ENCODE measurements around the gene ARFIP2. TPM values are rescaled to one million over a fixed set of nuclear protein-coding genes. Genes with fewer than 3 reads are reported as not detected.

The ARFIP2 gene
- total and polyA plus RNA-seq, 2 of the 8 experiments (the other 6 are each of a cell fraction or from before 2014, with no cell fraction given), result 48.3 to 48.7 TPM

GRCh38 chr11:6437423-6437822, 43.7 kb downstream of the ARFIP2 start:
- POLR2A ChIA-PET (ENCODE audit: partially characterized antibody), result no interaction called here
- Histone ChIP-seq H3K36me3 (ENCODE audit: control insufficient read depth in 2 of 4, insufficient read depth in 4 of 4, low read length in 3 of 4) (no peaks in the 10 kb centered on the region), H3K23me2 (ENCODE audit: low read depth, low read length) (no peaks in the 10 kb centered on the region), H3K18ac (ENCODE audit: extremely low read depth, low read length) (no peak overlapping the region), H3K4me3 (ENCODE audit: extremely low read depth in 1 of 4, insufficient read depth in 2 of 4, low read depth in 3 of 4, low read length in 4 of 4) (no peak overlapping the region), H3K23ac (ENCODE audit: insufficient read length) (no peak overlapping the region), H2AK5ac (ENCODE audit: low read depth, low read length) (no peak overlapping the region), H3K4me1 (replicated peaks in 1 of 4; ENCODE audit: control insufficient read depth in 3 of 4, insufficient read depth in 4 of 4, low read length in 3 of 4) (no peaks in the 10 kb centered on the region), H3K4me2 (ENCODE audit: insufficient read depth in 1 of 2, low read depth in 2 of 2, low read length in 2 of 2) (no peak overlapping the region), H2BK12ac (ENCODE audit: low read depth, low read length) (no peak overlapping the region), H4K91ac (replicated peaks; ENCODE audit: insufficient read length, low read length) (no peak overlapping the region), H2BK20ac (ENCODE audit: low read length) (no peak overlapping the region), H3K9ac (replicated peaks in 1 of 4; ENCODE audit: extremely low read depth in 1 of 4, low read depth in 3 of 4, low read length in 3 of 4) (no peak overlapping the region), H2AFZ (ENCODE audit: low read length) (no peak overlapping the region), H4K8ac (ENCODE audit: extremely low read depth, insufficient read depth, low read length) (no peak overlapping the region), H3K9me3 (ENCODE audit: insufficient read depth in 2 of 2, low read depth in 1 of 2, low read length in 1 of 2) (no peaks in the 10 kb centered on the region), H3K14ac (ENCODE audit: insufficient read length) (no peak overlapping the region), H2BK5ac (ENCODE audit: low read depth, low read length) (no peak overlapping the region), H3K4ac (replicated peaks; ENCODE audit: insufficient read length, low read depth, low read length) (no peak overlapping the region), H3K56ac (replicated peaks; ENCODE audit: insufficient read length, low read depth, low read length) (no peak overlapping the region), H3K79me2 (ENCODE audit: control insufficient read depth in 1 of 2, insufficient read depth in 2 of 2, low read length in 2 of 2) (no peaks in the 10 kb centered on the region), H4K20me1 (replicated peaks in 1 of 2; ENCODE audit: control insufficient read depth in 1 of 2, insufficient read depth in 2 of 2, low read length in 2 of 2) (no peaks in the 10 kb centered on the region), H2BK15ac (ENCODE audit: low read length) (no peak overlapping the region), H2BK120ac (replicated peaks; ENCODE audit: low read depth, low read length) (no peak overlapping the region), H3K27me3 (replicated peaks in 1 of 4; ENCODE audit: control insufficient read depth in 3 of 4, extremely low read depth in 1 of 4, insufficient read depth in 3 of 4, low read length in 3 of 4) (no peaks in the 10 kb centered on the region), H4K5ac (ENCODE audit: insufficient read length, low read depth, low read length) (no peak overlapping the region), H3K27ac (ENCODE audit: low read depth, low read length) (no peak overlapping the region), H3K79me1 (ENCODE audit: low read depth, low read length) (no peaks in the 10 kb centered on the region)
- no peak for FAIRE-seq
- CTCF ChIA-PET (ENCODE audit: partially characterized antibody), result interaction anchor here (0.6 to 22.7 kb wide), 15 partner anchors 9 to 69 kb away, joined by 3 to 585 read pairs (median 12); partner anchors contain the start of genes DNHD1, SMPD1 and TRIM3
- no peak for DNase-seq (ENCODE audit: low read depth in 1 of 2, low spot score in 2 of 2)
- TF ChIP-seq ATF2 (IDR thresholded peaks at IDR 0.05; ENCODE audit: low read length), result no peak
- TF ChIP-seq SP4 (IDR thresholded peaks at IDR 0.05; ENCODE audit: low read length), result no peak
- WGBS, 2 experiments (ENCODE audit: extremely low coverage in 1 of 2, insufficient coverage in 1 of 2, insufficient read length in 1 of 2, insufficient replicate concordance in 2 of 2, low coverage in 1 of 2, low lambda C conversion rate in 2 of 2, missing lambda C conversion rate in 1 of 2), result 89% methylated on average over 12 of the region's 12 CpGs; no CpG with 5 or more reads in 1 of the 2 experiments
